ENCODE results near the gene TAB2.

Gene TAB2

DNA sequence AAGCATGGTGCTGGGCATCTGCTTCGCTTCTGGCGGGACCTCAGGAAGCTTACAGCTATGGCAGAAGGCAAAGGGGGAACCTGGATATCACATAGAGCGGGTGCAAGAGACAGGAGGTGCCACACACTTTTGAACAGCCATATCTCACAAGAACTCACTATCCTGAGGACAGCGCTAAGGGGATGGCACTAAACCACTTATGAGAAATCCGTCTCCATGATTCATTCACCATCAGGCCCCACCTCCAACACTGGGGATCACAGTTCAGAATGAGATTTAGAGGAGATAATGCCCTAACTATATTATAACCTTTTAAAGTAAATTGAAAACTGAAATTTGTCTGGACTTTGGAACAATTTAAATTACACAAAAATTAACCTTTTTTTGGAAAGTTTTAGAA is 44.8 kb downstream of the TAB2 start:
- TF ChIP-seq YY1 (IDR thresholded peaks at IDR 0.05; ENCODE audit: low read depth) = no peak
- TF ChIP-seq TAF1 (IDR thresholded peaks at IDR 0.05; ENCODE audit: low read depth) = no peak
- no peak for TF ChIP-seq TEAD4 (IDR thresholded peaks at IDR 0.05)
- TF ChIP-seq CREB1 (IDR thresholded peaks at IDR 0.05; ENCODE audit: low read depth) = no peak
- no peak for TF ChIP-seq NFIC (IDR thresholded peaks at IDR 0.05)
- no peak for TF ChIP-seq EP300 (IDR thresholded peaks at IDR 0.05; ENCODE audit: borderline replicate concordance)

DNA sequence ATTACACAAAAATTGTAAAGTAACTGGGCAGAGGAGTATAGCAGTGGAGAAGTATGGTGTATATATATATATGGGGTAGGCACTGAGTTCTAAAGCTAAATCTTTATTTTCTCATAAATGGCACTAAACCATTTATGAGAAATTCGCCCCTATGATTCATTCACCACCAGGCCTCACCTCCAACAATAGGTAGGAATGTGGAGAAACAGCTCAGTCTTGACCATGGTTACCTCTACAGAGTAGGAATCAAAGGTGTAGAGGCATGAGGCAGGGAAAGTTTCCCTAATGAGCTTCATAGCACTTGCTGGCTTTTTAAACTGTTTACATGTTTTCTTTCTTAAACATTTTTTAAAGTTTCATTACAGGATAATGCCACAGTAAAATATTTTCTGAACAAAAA is 45.6 kb downstream of the TAB2 start:
- TF ChIP-seq TEAD4 (IDR thresholded peaks at IDR 0.05) (peak; percentile 77), EP300 (IDR thresholded peaks at IDR 0.05; ENCODE audit: borderline replicate concordance) (no peak)

DNA sequence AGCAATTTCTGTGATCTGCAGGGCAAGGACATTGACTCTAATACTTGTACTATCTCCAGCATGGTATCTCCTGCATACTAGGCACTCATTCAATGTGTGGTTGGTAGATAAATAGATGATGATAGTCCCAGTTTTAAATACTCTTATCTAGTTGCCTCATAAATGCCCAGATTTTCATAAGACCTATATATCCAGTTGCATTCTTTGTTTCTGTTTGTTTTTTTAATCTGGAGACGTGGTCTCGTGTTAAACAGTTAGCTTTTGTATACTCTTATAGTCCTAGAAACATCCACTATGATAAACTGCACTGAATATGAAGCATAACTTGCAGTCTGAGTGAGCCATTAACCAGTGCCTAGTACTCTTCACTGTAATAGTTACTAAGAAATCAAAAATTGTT is 47.0 kb downstream of the TAB2 start:
- no peak for TF ChIP-seq TEAD4 (IDR thresholded peaks at IDR 0.05)
- TF ChIP-seq, protein P1, sequence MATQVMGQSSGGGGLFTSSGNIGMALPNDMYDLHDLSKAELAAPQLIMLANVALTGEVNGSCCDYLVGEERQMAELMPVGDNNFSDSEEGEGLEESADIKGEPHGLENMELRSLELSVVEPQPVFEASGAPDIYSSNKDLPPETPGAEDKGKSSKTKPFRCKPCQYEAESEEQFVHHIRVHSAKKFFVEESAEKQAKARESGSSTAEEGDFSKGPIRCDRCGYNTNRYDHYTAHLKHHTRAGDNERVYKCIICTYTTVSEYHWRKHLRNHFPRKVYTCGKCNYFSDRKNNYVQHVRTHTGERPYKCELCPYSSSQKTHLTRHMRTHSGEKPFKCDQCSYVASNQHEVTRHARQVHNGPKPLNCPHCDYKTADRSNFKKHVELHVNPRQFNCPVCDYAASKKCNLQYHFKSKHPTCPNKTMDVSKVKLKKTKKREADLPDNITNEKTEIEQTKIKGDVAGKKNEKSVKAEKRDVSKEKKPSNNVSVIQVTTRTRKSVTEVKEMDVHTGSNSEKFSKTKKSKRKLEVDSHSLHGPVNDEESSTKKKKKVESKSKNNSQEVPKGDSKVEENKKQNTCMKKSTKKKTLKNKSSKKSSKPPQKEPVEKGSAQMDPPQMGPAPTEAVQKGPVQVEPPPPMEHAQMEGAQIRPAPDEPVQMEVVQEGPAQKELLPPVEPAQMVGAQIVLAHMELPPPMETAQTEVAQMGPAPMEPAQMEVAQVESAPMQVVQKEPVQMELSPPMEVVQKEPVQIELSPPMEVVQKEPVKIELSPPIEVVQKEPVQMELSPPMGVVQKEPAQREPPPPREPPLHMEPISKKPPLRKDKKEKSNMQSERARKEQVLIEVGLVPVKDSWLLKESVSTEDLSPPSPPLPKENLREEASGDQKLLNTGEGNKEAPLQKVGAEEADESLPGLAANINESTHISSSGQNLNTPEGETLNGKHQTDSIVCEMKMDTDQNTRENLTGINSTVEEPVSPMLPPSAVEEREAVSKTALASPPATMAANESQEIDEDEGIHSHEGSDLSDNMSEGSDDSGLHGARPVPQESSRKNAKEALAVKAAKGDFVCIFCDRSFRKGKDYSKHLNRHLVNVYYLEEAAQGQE (IDR thresholded peaks at IDR 0.05; ENCODE audit: low read depth) = no peak

DNA sequence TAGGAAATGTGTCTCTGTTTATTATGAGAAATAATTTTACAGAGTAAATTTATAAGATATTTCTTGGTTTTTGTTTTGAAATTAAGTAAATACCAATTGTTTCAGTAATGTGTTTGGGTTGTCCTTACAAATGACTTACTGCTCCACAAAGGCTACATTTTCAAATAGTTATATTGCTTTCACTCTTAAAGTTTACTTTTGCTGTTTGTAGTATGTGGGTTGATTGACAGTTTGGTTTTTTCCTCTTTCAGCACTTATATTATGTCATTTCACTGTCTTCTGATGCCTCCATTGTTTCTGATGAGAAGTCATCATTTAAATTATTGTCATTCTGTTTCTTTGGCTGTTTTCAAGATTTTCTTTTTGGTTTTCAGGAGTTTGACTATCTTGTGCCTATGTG is 47.7 kb downstream of the TAB2 start:
- TF ChIP-seq EGR1 (IDR thresholded peaks at IDR 0.05) (no peak), CREB1 (IDR thresholded peaks at IDR 0.05; ENCODE audit: low read depth) (no peak), EP300 (IDR thresholded peaks at IDR 0.05; ENCODE audit: borderline replicate concordance) (no peak), NFIC (IDR thresholded peaks at IDR 0.05) (no peak), TAF1 (IDR thresholded peaks at IDR 0.05; ENCODE audit: low read depth) (no peak), TCF12 (IDR thresholded peaks at IDR 0.05; ENCODE audit: low read depth) (no peak), YY1 (IDR thresholded peaks at IDR 0.05; ENCODE audit: low read depth) (no peak), CEBPB (IDR thresholded peaks at IDR 0.05) (no peak), ZBTB7A (IDR thresholded peaks at IDR 0.05; ENCODE audit: low read depth) (no peak), RAD21 (IDR thresholded peaks at IDR 0.05; ENCODE audit: low read depth) (no peak), TEAD4 (IDR thresholded peaks at IDR 0.05) (no peak), FOXM1 (IDR thresholded peaks at IDR 0.05; ENCODE audit: borderline replicate concordance, low read depth) (no peak)
- TF ChIP-seq, protein P2, sequence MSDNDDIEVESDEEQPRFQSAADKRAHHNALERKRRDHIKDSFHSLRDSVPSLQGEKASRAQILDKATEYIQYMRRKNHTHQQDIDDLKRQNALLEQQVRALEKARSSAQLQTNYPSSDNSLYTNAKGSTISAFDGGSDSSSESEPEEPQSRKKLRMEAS (IDR thresholded peaks at IDR 0.05) = no peak
- TF ChIP-seq, protein P1 (IDR thresholded peaks at IDR 0.05; ENCODE audit: low read depth) = no peak
- TF ChIP-seq, protein P3, sequence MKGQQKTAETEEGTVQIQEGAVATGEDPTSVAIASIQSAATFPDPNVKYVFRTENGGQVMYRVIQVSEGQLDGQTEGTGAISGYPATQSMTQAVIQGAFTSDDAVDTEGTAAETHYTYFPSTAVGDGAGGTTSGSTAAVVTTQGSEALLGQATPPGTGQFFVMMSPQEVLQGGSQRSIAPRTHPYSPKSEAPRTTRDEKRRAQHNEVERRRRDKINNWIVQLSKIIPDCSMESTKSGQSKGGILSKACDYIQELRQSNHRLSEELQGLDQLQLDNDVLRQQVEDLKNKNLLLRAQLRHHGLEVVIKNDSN (IDR thresholded peaks at IDR 0.05) = no peak

DNA sequence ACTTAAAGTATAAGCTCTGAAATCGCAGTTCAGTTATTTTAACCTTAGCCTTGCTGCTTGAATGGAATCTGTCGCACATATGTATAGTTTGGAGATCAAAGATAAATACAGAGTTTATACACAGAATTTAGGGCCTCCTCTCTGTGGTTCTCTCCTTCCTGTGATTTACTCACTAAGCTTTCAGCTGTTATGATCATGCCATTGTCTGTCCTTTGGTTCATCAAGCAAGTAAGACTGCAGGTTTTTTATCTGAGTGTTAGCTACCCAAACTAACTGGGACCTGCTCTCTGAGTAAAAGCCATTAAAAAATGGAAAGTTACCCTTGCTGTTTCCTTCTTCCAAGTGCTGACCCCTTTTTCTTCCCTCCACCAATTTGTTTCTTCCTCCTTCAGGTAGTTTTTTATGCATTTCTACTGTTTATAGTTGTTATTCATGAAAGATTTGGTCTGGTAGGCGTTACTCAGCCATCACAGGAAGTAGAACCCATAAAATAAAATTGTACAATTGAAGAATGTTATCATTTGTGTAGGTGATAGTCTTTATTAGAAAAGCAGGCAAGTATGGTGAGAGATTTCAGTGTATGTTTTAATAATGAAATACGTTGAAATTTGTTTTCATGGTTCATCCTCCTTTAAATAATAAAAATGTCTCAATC is 48.9 kb downstream of the TAB2 start:
- no peak for TF ChIP-seq CREB1 (IDR thresholded peaks at IDR 0.05; ENCODE audit: low read depth)
- no peak for TF ChIP-seq NFIC (IDR thresholded peaks at IDR 0.05)
- no peak for TF ChIP-seq TAF1 (IDR thresholded peaks at IDR 0.05; ENCODE audit: low read depth)
- TF ChIP-seq, protein P2 (IDR thresholded peaks at IDR 0.05) = no peak
- TF ChIP-seq TCF12 (IDR thresholded peaks at IDR 0.05; ENCODE audit: low read depth) = no peak
- no peak for TF ChIP-seq EGR1 (IDR thresholded peaks at IDR 0.05)
- no peak for TF ChIP-seq CEBPB (IDR thresholded peaks at IDR 0.05)
- TF ChIP-seq EP300 (IDR thresholded peaks at IDR 0.05; ENCODE audit: borderline replicate concordance) = no peak
- TF ChIP-seq FOXM1 (IDR thresholded peaks at IDR 0.05; ENCODE audit: borderline replicate concordance, low read depth) = no peak
- TF ChIP-seq, protein P3 (IDR thresholded peaks at IDR 0.05) = no peak

DNA sequence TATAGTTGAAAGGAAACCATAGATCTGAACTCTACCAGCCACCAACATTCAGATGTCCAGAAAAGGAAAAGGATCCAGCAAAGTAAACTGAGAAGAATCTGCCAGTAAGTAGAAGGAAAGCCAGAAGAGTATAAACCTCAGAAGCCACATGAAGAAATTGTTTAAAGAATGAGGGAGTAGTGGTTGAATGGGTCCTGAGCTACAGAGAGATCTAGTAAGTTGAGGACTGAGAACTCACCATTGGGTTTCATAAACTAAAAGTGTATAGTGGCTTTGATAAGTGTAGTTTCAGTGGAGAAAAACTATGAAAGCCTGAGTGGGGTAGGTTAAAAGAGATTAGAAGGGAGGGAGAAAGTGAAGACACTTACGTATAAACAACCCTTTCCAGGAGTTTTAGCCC is 50.6 kb downstream of the TAB2 start:
- TF ChIP-seq, protein P1 (IDR thresholded peaks at IDR 0.05; ENCODE audit: low read depth) = no peak
- TF ChIP-seq YY1 (IDR thresholded peaks at IDR 0.05; ENCODE audit: low read depth) = no peak
- TF ChIP-seq, protein P2 (IDR thresholded peaks at IDR 0.05) = no peak
- TF ChIP-seq CEBPB (IDR thresholded peaks at IDR 0.05) = no peak

Data from Ishikawa (cell line).